Nephron progenitor cell (in vitro differentiated cells): ENCODE results near the gene LAMC3.

Source experiments
- DNase-seq: peaks from one replicate; pipeline ENCODE4 v3.0.0; 2021
- H3K27ac Mint-ChIP-seq: 2 replicates; pipeline ENCODE4 v1.8.0; 2021; ENCODE audit warnings: mild to moderate bottlenecking, moderate library complexity, mixed read lengths
- H3K27me3 Mint-ChIP-seq: 2 replicates; pipeline ENCODE4 v1.8.0; 2021; ENCODE audit warnings: mild to moderate bottlenecking, low read depth, mixed read lengths; ENCODE audit not compliant: poor library complexity
- H3K36me3 Mint-ChIP-seq: 2 replicates; pipeline ENCODE4 v1.8.0; 2021; ENCODE audit warnings: low read depth, mixed read lengths
- H3K4me1 Mint-ChIP-seq: 2 replicates; pipeline ENCODE4 v1.8.0; 2021; ENCODE audit warnings: mixed read lengths
- H3K4me3 Mint-ChIP-seq: 2 replicates; pipeline ENCODE4 v1.8.0; 2021; ENCODE audit warnings: mild to moderate bottlenecking, moderate library complexity, mixed read lengths
- H3K9me3 Mint-ChIP-seq: 2 replicates; pipeline ENCODE4 v1.8.0; 2021; ENCODE audit warnings: mild to moderate bottlenecking, moderate library complexity, mixed read lengths
- CTCF ChIP-seq: fragments of 200-600 bp; sonication (generic); IDR thresholded peaks from 2 replicates; pipeline ENCODE4 v1.5.0; 2021; ENCODE audit warnings: antibody characterized with exemption

LAMC3 gene

GRCh38 chr9:131120620-131121228 is 111.8 kb downstream of the LAMC3 start:
- Mint-ChIP-seq H3K27me3 (no peaks in the 10 kb centered on the region), H3K27ac (peak overlapping the region; percentile 22), H3K36me3 (peaks cover 34% of the 10 kb centered on the region), H3K9me3 (no peaks in the 10 kb centered on the region), H3K4me3 (no peak overlapping the region), H3K4me1 (peaks cover 8% of the 10 kb centered on the region)
- DNase-seq = no peak
- TF ChIP-seq CTCF = no peak

DNA sequence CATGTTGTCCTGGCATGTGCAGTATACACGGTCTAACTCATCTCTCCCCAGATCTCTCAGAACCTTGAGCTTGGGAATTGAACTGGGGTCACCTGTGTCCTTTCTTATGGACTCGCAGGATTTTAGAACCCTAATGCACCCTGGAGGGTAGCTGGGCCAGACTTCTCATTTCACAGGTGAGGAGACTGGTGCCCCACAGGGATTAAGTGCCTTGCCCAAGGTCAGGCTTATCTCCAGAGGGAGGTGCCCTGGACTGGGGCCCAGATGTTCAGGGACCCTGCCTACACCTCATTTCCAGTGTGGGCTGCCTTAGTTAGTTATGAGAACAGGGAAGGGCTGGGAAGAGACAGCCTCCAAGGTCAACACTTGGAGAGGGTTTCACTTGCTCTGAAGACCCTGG is 112.4 kb downstream of the LAMC3 start:
- H3K4me3 Mint-ChIP-seq = no peak overlapping the region
- peaks cover 30% of the 10 kb centered on the region for H3K36me3 Mint-ChIP-seq
- no peaks in the 10 kb centered on the region for H3K9me3 Mint-ChIP-seq
- H3K4me1 Mint-ChIP-seq = peaks cover 14% of the 10 kb centered on the region
- no peak for TF ChIP-seq CTCF
- H3K27ac Mint-ChIP-seq = no peak overlapping the region
- no peaks in the 10 kb centered on the region for H3K27me3 Mint-ChIP-seq
- DNase-seq = no peak

DNA sequence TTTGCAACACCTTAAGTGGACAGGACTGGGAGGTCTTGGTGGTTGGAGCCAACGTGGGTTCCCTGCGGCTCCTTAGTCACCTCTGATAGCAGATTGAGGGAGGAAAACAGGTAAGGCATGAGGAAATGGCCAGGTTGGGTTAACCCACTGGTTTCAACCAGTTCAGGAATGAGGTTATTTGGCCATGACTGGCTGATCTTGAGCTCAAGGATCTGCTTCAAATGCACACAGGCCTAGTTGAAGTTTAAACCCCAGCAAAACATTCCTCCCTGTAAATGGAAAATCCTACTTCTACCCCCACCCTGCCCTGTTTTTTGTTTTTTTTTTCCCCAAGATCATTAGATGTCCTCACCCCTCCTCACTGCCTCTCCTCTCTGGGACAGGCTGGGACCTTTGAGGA is 113.2 kb downstream of the LAMC3 start:
- H3K4me3 Mint-ChIP-seq = no peak overlapping the region
- TF ChIP-seq CTCF = no peak

GRCh38 chr9:131125038-131125287 is 116.0 kb downstream of the LAMC3 start:
- DNase-seq = no peak
- Mint-ChIP-seq H3K27me3 (no peaks in the 10 kb centered on the region), H3K36me3 (peaks cover 39% of the 10 kb centered on the region), H3K4me1 (peaks cover 26% of the 10 kb centered on the region), H3K4me3 (peak overlapping the region; percentile 99), H3K27ac (peak overlapping the region; percentile 98), H3K9me3 (no peaks in the 10 kb centered on the region)
- TF ChIP-seq CTCF = no peak

More for the DNA sequence above, 113.2 kb downstream of the LAMC3 start:
- Mint-ChIP-seq H3K36me3 (peaks cover 30% of the 10 kb centered on the region), H3K4me1 (peaks cover 19% of the 10 kb centered on the region), H3K27me3 (no peaks in the 10 kb centered on the region), H3K27ac (peak overlapping the region; percentile 85), H3K9me3 (no peaks in the 10 kb centered on the region)
- DNase-seq = no peak

DNA sequence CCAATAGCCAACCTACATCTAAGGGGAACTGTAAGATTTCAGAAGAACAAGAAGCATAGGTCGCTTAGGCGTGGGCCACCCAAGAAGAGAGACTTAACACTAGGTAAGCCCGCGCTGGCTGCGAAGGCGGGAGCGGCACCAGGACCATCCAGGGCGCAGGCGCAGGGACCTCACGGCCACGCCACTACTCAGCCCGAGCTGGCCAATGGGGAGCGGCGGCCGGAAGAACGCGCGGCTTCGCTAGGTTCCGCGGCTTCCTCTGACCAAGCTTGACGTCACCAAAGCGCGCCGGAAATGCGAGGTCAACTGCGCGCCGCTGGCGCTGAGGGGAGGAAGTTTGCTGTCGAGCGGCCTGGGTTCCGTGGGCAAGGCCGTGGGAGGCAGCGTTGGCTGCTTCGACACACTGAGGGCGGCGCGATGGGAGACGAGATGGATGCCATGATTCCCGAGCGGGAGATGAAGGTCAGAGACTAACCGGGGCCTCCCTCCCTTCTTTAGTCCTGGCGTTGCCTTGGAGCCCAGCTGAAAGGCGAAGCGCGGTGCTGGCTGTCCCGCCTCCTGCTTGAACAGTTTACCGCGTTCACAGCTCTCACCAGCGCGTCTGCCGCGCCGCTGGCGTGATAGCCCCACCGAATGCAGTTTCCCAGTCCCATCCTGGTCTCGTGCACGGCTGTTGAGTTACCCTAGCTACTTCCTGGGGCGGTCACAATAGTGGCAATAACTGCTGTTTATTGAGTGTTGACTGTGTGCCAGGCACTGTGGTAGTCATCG is 116.5 kb downstream of the LAMC3 start, which contains the start of gene NUP214:
NUP214 (plus strand) TSS at position 299 of the 771 bp plus-strand sequence; CDS start at position 418, 119 bp downstream.
- Mint-ChIP-seq H3K27ac (peak within 1 kb of the TSS; percentile 100), H3K4me3 (peak within 1 kb of the TSS; percentile 99), H3K9me3 (no peaks in the 10 kb centered on the region), H3K36me3 (peaks cover 37% of the 10 kb centered on the region), H3K27me3 (no peaks in the 10 kb centered on the region), H3K4me1 (peaks cover 26% of the 10 kb centered on the region)
- TF ChIP-seq CTCF = no peak
- DNase-seq = peak; percentile 100

- DNase-seq = no peak
- Mint-ChIP-seq H3K9me3 (no peaks in the 10 kb centered on the region), H3K27ac (peak overlapping the region; percentile 100), H3K4me1 (peaks cover 26% of the 10 kb centered on the region), H3K27me3 (no peaks in the 10 kb centered on the region), H3K4me3 (peak overlapping the region; percentile 99), H3K36me3 (peaks cover 40% of the 10 kb centered on the region)
- no peak for TF ChIP-seq CTCF
Observed at GRCh38 chr9:131126059-131126426, 117.1 kb downstream of the LAMC3 start.
